Measurements from ENCODE around the gene FAM149A. TPM values are rescaled to one million over a fixed set of nuclear protein-coding genes. Genes with fewer than 3 reads are reported as not detected.

The FAM149A gene
- total and polyA plus RNA-seq, 3 donors from 2014 or later: 11.3 to 14.9 (median 13.8) TPM

- TF ChIP-seq CTCF (IDR thresholded peaks at IDR 0.05): no peak
- no peak for TF ChIP-seq POLR2A (IDR thresholded peaks at IDR 0.05)
- no peaks in the 10 kb centered on the region for H3K27me3 ChIP-seq
- H3K4me3 ChIP-seq: peak overlapping the region; percentile 84 to 87
- peaks cover 13% of the 10 kb centered on the region for H3K4me1 ChIP-seq
- intact Hi-C loops (cut with DNase I; ENCODE audit: low total_unique reads): no loop called here
- WGBS, 2 donors: 0 to 1% methylated on average over 11 to 34 of the region's 34 CpGs
- H3K9me3 ChIP-seq: no peaks in the 10 kb centered on the region
- H3K36me3 ChIP-seq (ENCODE audit: low read depth, missing control alignments): no peaks in the 10 kb centered on the region
- peak overlapping the region; percentile 93 to 95 for H3K27ac ChIP-seq
- peak; percentile 46 for DNase-seq
These were observed 86.2 kb downstream of the FAM149A start for GRCh38 chr4:186190581-186191199.

GRCh38 chr4:186191200-186192065 lies 86.9 kb downstream of the FAM149A start, which contains the start of gene CYP4V2:
Gene CYP4V2 (plus strand): TSS chr4:186191567. CDS start chr4:186191824, 257 bp downstream.
- peak within 1 kb of the TSS; percentile 84 to 87 for H3K4me3 ChIP-seq
- H3K4me1 ChIP-seq: peaks cover 13% of the 10 kb centered on the region
- no peaks in the 10 kb centered on the region for H3K36me3 ChIP-seq (ENCODE audit: low read depth, missing control alignments)
- H3K27ac ChIP-seq: peak within 1 kb of the TSS; percentile 93 to 95
- 0% methylated on average over 82 of the region's 107 CpGs; no CpG with 5 or more reads in 1 of the 2 donors for WGBS, 2 donors
- no peaks in the 10 kb centered on the region for H3K27me3 ChIP-seq
- H3K9me3 ChIP-seq: no peaks in the 10 kb centered on the region
- no peak for TF ChIP-seq POLR2A (IDR thresholded peaks at IDR 0.05)
- peak in 2 of 3 experiments; percentile 5 to 15 for TF ChIP-seq CTCF (IDR thresholded peaks at IDR 0.05)
- peak; percentile 80 for DNase-seq
- intact Hi-C loops (cut with DNase I; ENCODE audit: low total_unique reads): no loop called here

- Histone ChIP-seq H3K27me3 (no peaks in the 10 kb centered on the region), H3K9me3 (no peaks in the 10 kb centered on the region), H3K36me3 (ENCODE audit: low read depth, missing control alignments) (no peaks in the 10 kb centered on the region), H3K4me3 (peak overlapping the region; percentile 84 to 87), H3K4me1 (peaks cover 13% of the 10 kb centered on the region), H3K27ac (peak overlapping the region; percentile 93 to 95)
- intact Hi-C loops (cut with DNase I; ENCODE audit: low total_unique reads): no loop called here
- no peak for TF ChIP-seq CTCF (IDR thresholded peaks at IDR 0.05)
- no peak for TF ChIP-seq POLR2A (IDR thresholded peaks at IDR 0.05)
- DNase-seq: peak; percentile 71
- 0 to 2% methylated on average over 15 to 22 of the region's 22 CpGs for WGBS, 2 donors
These were observed 87.6 kb downstream of the FAM149A start for GRCh38 chr4:186192066-186192612.

- Histone ChIP-seq H3K4me1 (peaks cover 13% of the 10 kb centered on the region), H3K4me3 (no peak overlapping the region), H3K27ac (no peak overlapping the region), H3K27me3 (no peaks in the 10 kb centered on the region), H3K9me3 (no peaks in the 10 kb centered on the region), H3K36me3 (ENCODE audit: low read depth, missing control alignments) (no peaks in the 10 kb centered on the region)
- TF ChIP-seq CTCF (IDR thresholded peaks at IDR 0.05) (no peak), POLR2A (IDR thresholded peaks at IDR 0.05) (no peak)
- 85 to 95% methylated on average over 5 of the region's 5 CpGs for WGBS, 2 donors
- no peak for DNase-seq
- intact Hi-C loops (cut with DNase I; ENCODE audit: low total_unique reads): no loop called here
These were observed 89.3 kb downstream of the FAM149A start for GRCh38 chr4:186193851-186194250.

Data from testis (tissue), 3 donors.